ENCODE measurements around the gene NDUFA13.

The NDUFA13 gene

DNA sequence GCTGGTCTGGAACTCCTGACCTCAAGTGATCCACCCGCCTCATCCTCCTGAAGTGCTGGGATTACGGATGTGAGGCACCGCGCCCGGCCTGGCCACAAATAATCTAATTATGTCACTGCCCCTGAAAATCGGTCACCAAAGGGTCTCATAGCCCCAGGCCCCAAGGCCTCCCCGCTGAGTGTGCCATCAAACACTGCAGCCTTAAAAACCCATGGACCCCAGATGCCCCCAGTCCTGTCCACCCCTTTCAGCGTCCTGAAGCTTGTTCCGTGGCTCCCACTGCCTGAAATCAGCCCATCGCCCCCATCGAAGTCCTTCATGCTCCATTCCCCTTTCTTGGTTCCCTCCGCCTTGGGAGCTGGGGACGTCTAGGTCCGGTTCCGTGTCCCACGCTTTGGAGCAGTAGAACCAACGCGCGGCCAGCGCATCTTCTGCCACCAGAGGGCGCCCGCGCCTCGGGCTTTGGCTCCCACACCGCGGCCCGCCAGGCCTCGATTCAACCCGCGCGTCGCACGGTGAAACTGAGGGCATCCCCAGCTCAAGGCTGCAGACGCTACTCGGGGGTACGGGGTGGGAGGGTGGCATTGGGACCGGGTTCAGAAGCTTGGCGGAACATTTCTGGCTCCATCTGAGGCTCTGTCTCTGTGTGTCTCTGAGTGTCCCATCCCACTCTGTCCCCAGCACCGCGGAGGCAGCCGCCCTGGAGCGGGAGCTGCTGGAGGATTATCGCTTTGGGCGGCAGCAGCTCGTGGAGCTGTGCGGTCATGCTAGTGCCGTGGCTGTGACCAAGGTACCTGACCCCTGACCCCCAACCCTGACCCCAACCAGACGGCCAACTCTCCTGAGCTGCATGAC, 16.2 kb downstream of the NDUFA13 start:
- H3K4me3 ChIP-seq (ENCODE audit: low read depth in 1 of 2, low read length in 2 of 2) = no peak overlapping the region
- H3K36me3 ChIP-seq (ENCODE audit: insufficient read depth, low read length) = peaks cover 12% of the 10 kb centered on the region
- H3K27me3 ChIP-seq (ENCODE audit: control insufficient read depth in 1 of 2, insufficient read depth in 2 of 2, low read length in 2 of 2) = peaks cover 0 to under 1% of the 10 kb centered on the region in 2 donors
- no peaks in the 10 kb centered on the region for H3K9me3 ChIP-seq (ENCODE audit: low read length)
- H3K9ac ChIP-seq (ENCODE audit: low read length) = no peak overlapping the region
- no peak overlapping the region for H3K27ac ChIP-seq (ENCODE audit: low read depth, low read length)
- H3K4me1 ChIP-seq (ENCODE audit: insufficient read depth, low read length) = peaks cover 14% of the 10 kb centered on the region

- peaks cover 19% of the 10 kb centered on the region for H3K4me1 ChIP-seq (ENCODE audit: insufficient read depth, low read length)
- H3K27me3 ChIP-seq (ENCODE audit: control insufficient read depth in 1 of 2, insufficient read depth in 2 of 2, low read length in 2 of 2) = peaks cover 5 to 9% of the 10 kb centered on the region in 2 donors
- no peak overlapping the region for H3K27ac ChIP-seq (ENCODE audit: low read depth, low read length)
- H3K4me3 ChIP-seq (ENCODE audit: low read depth in 1 of 2, low read length in 2 of 2) = no peak overlapping the region
- no peak overlapping the region for H3K9ac ChIP-seq (ENCODE audit: low read length)
- H3K36me3 ChIP-seq (ENCODE audit: insufficient read depth, low read length) = peaks cover 4% of the 10 kb centered on the region
- no peaks in the 10 kb centered on the region for H3K9me3 ChIP-seq (ENCODE audit: low read length)
Measured at GRCh38 chr19:19532806-19533701, 17.0 kb downstream of the NDUFA13 start.

DNA sequence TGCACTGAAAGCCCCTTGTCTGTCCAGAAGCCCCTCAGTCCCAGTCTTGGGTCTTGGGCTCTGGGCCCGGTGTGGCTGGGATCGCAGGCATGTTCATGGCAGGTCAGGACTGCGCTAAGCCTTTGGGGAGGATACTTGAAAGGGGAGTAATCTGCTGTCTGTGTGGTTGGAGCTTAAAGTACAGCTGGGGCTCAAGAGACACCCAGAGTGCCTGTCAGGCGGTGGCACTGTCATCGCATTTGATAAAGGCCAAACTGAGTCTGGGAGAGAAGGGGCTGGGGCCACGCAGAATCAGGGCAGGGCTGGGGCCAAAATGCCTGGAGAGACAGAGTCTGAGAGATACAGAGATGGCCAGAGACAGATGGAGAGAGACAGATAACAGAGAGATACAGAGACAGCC, 17.8 kb downstream of the NDUFA13 start:
- Histone ChIP-seq H3K27me3 (ENCODE audit: control insufficient read depth in 1 of 2, insufficient read depth in 2 of 2, low read length in 2 of 2) (peaks cover 5 to 17% of the 10 kb centered on the region in 2 donors), H3K4me1 (ENCODE audit: insufficient read depth, low read length) (peaks cover 27% of the 10 kb centered on the region), H3K9ac (ENCODE audit: low read length) (no peak overlapping the region), H3K9me3 (ENCODE audit: low read length) (no peaks in the 10 kb centered on the region), H3K27ac (ENCODE audit: low read depth, low read length) (no peak overlapping the region), H3K4me3 (ENCODE audit: low read depth in 1 of 2, low read length in 2 of 2) (no peak overlapping the region), H3K36me3 (ENCODE audit: insufficient read depth, low read length) (no peaks in the 10 kb centered on the region)

- Histone ChIP-seq H3K4me1 (ENCODE audit: insufficient read depth, low read length) (peaks cover 23% of the 10 kb centered on the region), H3K27me3 (ENCODE audit: control insufficient read depth in 1 of 2, insufficient read depth in 2 of 2, low read length in 2 of 2) (peaks cover 5 to 26% of the 10 kb centered on the region in 2 donors), H3K4me3 (ENCODE audit: low read depth in 1 of 2, low read length in 2 of 2) (no peak overlapping the region), H3K27ac (ENCODE audit: low read depth, low read length) (no peak overlapping the region), H3K9me3 (ENCODE audit: low read length) (no peaks in the 10 kb centered on the region), H3K36me3 (ENCODE audit: insufficient read depth, low read length) (no peaks in the 10 kb centered on the region), H3K9ac (ENCODE audit: low read length) (no peak overlapping the region)
Measured at GRCh38 chr19:19534556-19535265, 18.7 kb downstream of the NDUFA13 start.

DNA sequence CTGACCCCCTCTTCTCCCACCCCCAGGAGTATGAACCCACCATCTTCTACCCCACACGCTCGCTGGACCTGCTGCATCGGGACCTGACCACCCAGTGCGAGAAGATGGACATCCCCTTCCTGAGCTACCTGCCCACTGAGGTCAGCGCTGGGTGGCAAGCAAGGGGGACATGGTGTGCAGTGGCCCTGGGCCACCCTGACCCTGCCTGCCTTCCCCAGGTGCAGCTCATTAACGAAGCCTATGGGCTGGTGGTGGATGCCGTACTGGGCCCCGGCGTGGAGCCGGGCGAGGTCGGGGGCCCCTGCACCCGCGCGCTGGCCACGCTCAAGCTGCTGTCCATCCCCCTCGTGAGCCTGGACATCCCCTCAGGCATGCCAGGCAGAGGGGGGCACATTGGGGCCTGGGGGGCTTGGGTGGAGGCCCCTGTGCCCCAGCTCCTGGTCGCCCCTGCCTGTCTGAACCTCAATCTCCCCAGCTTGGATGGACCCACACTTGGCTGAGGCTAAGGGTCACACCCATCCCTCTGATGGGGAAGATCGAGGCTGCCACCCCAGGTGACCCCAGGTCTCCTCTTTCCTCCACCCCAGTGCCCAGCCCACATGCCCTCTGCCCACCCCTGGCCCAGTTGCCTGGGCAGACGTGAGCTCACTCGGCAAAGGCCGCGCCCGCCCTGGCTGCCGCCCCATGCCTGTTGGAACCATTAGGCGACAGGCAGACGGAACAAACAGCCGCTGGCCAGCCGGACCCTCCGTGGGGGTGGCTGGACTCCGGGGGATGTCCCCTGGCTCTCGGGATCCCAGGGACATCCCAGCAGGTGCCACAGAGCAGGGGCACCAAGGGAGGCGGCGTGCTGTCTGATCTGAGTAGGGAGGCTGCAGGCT, 19.5 kb downstream of the NDUFA13 start:
- no peak overlapping the region for H3K4me3 ChIP-seq (ENCODE audit: low read depth in 1 of 2, low read length in 2 of 2)
- no peaks in the 10 kb centered on the region for H3K9me3 ChIP-seq (ENCODE audit: low read length)
- no peaks in the 10 kb centered on the region for H3K36me3 ChIP-seq (ENCODE audit: insufficient read depth, low read length)
- H3K9ac ChIP-seq (ENCODE audit: low read length) = no peak overlapping the region
- H3K27me3 ChIP-seq (ENCODE audit: control insufficient read depth in 1 of 2, insufficient read depth in 2 of 2, low read length in 2 of 2) = peaks cover 5 to 34% of the 10 kb centered on the region in 2 donors
- H3K27ac ChIP-seq (ENCODE audit: low read depth, low read length) = no peak overlapping the region
- H3K4me1 ChIP-seq (ENCODE audit: insufficient read depth, low read length) = peaks cover 24% of the 10 kb centered on the region

GRCh38 chr19:19537075-19538048, 21.3 kb downstream of the NDUFA13 start:
- Histone ChIP-seq H3K9ac (ENCODE audit: low read length) (no peak overlapping the region), H3K27me3 (ENCODE audit: control insufficient read depth in 1 of 2, insufficient read depth in 2 of 2, low read length in 2 of 2) (peaks cover 12 to 52% of the 10 kb centered on the region in 2 donors), H3K4me1 (ENCODE audit: insufficient read depth, low read length) (peaks cover 30% of the 10 kb centered on the region), H3K27ac (ENCODE audit: low read depth, low read length) (no peak overlapping the region), H3K4me3 (ENCODE audit: low read depth in 1 of 2, low read length in 2 of 2) (peak overlapping the region in 1 of 2 donors; percentile 8), H3K9me3 (ENCODE audit: low read length) (no peaks in the 10 kb centered on the region), H3K36me3 (ENCODE audit: insufficient read depth, low read length) (no peaks in the 10 kb centered on the region)

- Histone ChIP-seq H3K27me3 (ENCODE audit: control insufficient read depth in 1 of 2, insufficient read depth in 2 of 2, low read length in 2 of 2) (peaks cover 15 to 61% of the 10 kb centered on the region in 2 donors), H3K4me3 (ENCODE audit: low read depth in 1 of 2, low read length in 2 of 2) (peak within 1 kb of the TSS in 1 of 2 donors; percentile 47)
Measured at GRCh38 chr19:19538061-19538784, 22.2 kb downstream of the NDUFA13 start, which contains the start of gene CILP2. TSS of gene CILP2 (plus strand) at chr19:19538265. CDS start at chr19:19538350, 85 bp downstream.

GRCh38 chr19:19538785-19539166, 22.8 kb downstream of the NDUFA13 start:
- H3K9me3 ChIP-seq (ENCODE audit: low read length) = no peaks in the 10 kb centered on the region
- H3K9ac ChIP-seq (ENCODE audit: low read length) = no peak overlapping the region
- no peaks in the 10 kb centered on the region for H3K36me3 ChIP-seq (ENCODE audit: insufficient read depth, low read length)
- peaks cover 15 to 66% of the 10 kb centered on the region in 2 donors for H3K27me3 ChIP-seq (ENCODE audit: control insufficient read depth in 1 of 2, insufficient read depth in 2 of 2, low read length in 2 of 2)
- H3K4me1 ChIP-seq (ENCODE audit: insufficient read depth, low read length) = peaks cover 26% of the 10 kb centered on the region
- no peak overlapping the region for H3K27ac ChIP-seq (ENCODE audit: low read depth, low read length)
- peak overlapping the region in 1 of 2 donors; percentile 47 for H3K4me3 ChIP-seq (ENCODE audit: low read depth in 1 of 2, low read length in 2 of 2)

More at GRCh38 chr19:19538061-19538784, 22.2 kb downstream of the NDUFA13 start, which contains the start of gene CILP2:
- Histone ChIP-seq H3K27ac (ENCODE audit: low read depth, low read length) (no peak within 1 kb of the TSS), H3K9me3 (ENCODE audit: low read length) (no peaks in the 10 kb centered on the region), H3K36me3 (ENCODE audit: insufficient read depth, low read length) (no peaks in the 10 kb centered on the region), H3K9ac (ENCODE audit: low read length) (no peak within 1 kb of the TSS), H3K4me1 (ENCODE audit: insufficient read depth, low read length) (peaks cover 26% of the 10 kb centered on the region)

DNA sequence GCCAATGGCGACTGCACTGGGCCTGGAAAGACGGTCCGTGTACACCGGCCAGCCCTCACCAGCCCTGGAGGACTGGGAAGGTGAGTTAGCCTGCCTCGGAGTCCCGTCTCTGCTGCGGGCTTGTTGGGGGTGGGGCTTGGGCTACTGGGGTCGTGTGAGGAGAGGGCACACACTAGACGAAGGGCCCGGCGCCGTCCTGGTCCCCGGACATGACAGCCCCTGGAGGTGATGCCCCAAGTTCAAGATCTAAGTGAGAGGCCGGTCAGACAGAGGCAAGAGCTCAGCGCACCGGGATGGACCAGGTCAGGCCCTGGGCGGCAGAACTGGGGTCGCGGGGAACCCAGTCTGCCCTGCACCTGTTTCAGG, 23.7 kb downstream of the NDUFA13 start:
- Histone ChIP-seq H3K27ac (ENCODE audit: low read depth, low read length) (no peak overlapping the region), H3K4me3 (ENCODE audit: low read depth in 1 of 2, low read length in 2 of 2) (no peak overlapping the region), H3K9ac (ENCODE audit: low read length) (no peak overlapping the region), H3K36me3 (ENCODE audit: insufficient read depth, low read length) (no peaks in the 10 kb centered on the region), H3K4me1 (ENCODE audit: insufficient read depth, low read length) (peaks cover 26% of the 10 kb centered on the region), H3K27me3 (ENCODE audit: control insufficient read depth in 1 of 2, insufficient read depth in 2 of 2, low read length in 2 of 2) (peaks cover 15 to 73% of the 10 kb centered on the region in 2 donors), H3K9me3 (ENCODE audit: low read length) (no peaks in the 10 kb centered on the region)

Data from muscle layer of colon (tissue), 2 donors.